HG02840 (cell line): Measurements from ENCODE around the gene DHRS1.

Experiments
- ATAC-seq: cut with Tn5 transposase; IDR thresholded peaks from one replicate; pipeline ENCODE4 v1.9.1; 2021; ENCODE audit warnings: mild to moderate bottlenecking, moderate library complexity, moderate number of reproducible peaks; ENCODE audit not compliant: unreplicated experiment, low FRiP score

Gene DHRS1

GRCh38 chr14:24268225-24268624 is 31.4 kb downstream of the DHRS1 start:
- no peak for ATAC-seq

- ATAC-seq = no peak
Observed at GRCh38 chr14:24267516-24267915, 32.1 kb downstream of the DHRS1 start.

- ATAC-seq = no peak
Observed at GRCh38 chr14:24266344-24267244, 33.0 kb downstream of the DHRS1 start.

- no peak for ATAC-seq
Observed at GRCh38 chr14:24264298-24264697, 35.3 kb downstream of the DHRS1 start.

GRCh38 chr14:24263848-24264247 is 35.7 kb downstream of the DHRS1 start:
- ATAC-seq = no peak

- ATAC-seq = no peak
Observed at GRCh38 chr14:24262821-24263733, 36.5 kb downstream of the DHRS1 start, which contains the start of gene TGM1. Gene TGM1, minus strand, starts transcription at chr14:24263177. Its CDS starts 825 bp downstream, at chr14:24262352.

- ATAC-seq = no peak
Observed at GRCh38 chr14:24261969-24262327, 37.6 kb downstream of the DHRS1 start.

- ATAC-seq = no peak
Observed at GRCh38 chr14:24261256-24261968, 38.2 kb downstream of the DHRS1 start.

GRCh38 chr14:24260780-24261157 is 38.8 kb downstream of the DHRS1 start:
- ATAC-seq = no peak

- no peak for ATAC-seq
Observed at GRCh38 chr14:24260026-24260779, 39.4 kb downstream of the DHRS1 start.

GRCh38 chr14:24259282-24260025 is 40.1 kb downstream of the DHRS1 start:
- ATAC-seq = no peak

GRCh38 chr14:24258548-24259265 is 40.9 kb downstream of the DHRS1 start:
- ATAC-seq = no peak

GRCh38 chr14:24258119-24258518 is 41.5 kb downstream of the DHRS1 start:
- no peak for ATAC-seq

GRCh38 chr14:24256960-24257359 is 42.6 kb downstream of the DHRS1 start:
- no peak for ATAC-seq

GRCh38 chr14:24255931-24256711 is 43.5 kb downstream of the DHRS1 start:
- ATAC-seq = no peak

- no peak for ATAC-seq
Observed at GRCh38 chr14:24255438-24255837, 44.1 kb downstream of the DHRS1 start.

- no peak for ATAC-seq
Observed at GRCh38 chr14:24254630-24255392, 44.8 kb downstream of the DHRS1 start.
